ENCODE measurements around the gene TRPV5. TPM values are rescaled to one million over a fixed set of nuclear protein-coding genes. Genes with fewer than 3 reads are reported as not detected.

The TRPV5 gene
- total RNA-seq, 6 donors from 2014 or later, result not detected

DNA sequence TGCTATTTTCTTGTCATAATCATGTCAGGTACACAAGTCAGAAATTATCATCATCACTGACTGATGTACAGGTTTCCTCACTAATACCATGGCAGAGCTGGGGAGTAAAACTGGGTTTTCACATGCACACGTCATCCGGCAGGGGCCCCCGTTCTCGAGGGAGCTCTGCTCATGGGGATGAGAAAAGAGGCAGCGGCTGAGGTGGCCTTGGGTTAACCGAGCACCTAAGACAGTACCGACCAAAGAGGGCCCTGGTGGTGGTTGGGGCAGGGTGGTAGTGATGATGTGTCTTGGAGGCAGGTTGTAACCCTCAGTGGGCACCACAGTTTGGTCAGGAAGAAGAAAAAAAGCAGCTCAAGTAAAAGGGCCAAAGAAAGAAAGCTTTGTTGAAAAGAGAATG, 35.9 kb downstream of the TRPV5 start:
- ATAC-seq (ENCODE audit: low FRiP score in 2 of 2) (peak in 1 of 2 donors; percentile 26), DNase-seq (no peak)
- H3K36me3 ChIP-seq, result no peaks in the 10 kb centered on the region
- H3K4me3 ChIP-seq, result no peak overlapping the region
- H3K27ac ChIP-seq, result no peak overlapping the region
- WGBS, 2 donors, result 89 to 92% methylated on average over 7 of the region's 7 CpGs
- H3K9me3 ChIP-seq, result no peaks in the 10 kb centered on the region
- no peaks in the 10 kb centered on the region for H3K4me1 ChIP-seq
- TF ChIP-seq EP300 (IDR thresholded peaks at IDR 0.05), result no peak
- TF ChIP-seq CTCF (IDR thresholded peaks at IDR 0.05), result no peak
- TF ChIP-seq POLR2AphosphoS5 (IDR thresholded peaks at IDR 0.05), result no peak
- TF ChIP-seq POLR2A (IDR thresholded peaks at IDR 0.05), result no peak
- H3K27me3 ChIP-seq, result no peaks in the 10 kb centered on the region

- H3K4me1 ChIP-seq, result no peaks in the 10 kb centered on the region
- TF ChIP-seq CTCF (IDR thresholded peaks at IDR 0.05) (no peak), EP300 (IDR thresholded peaks at IDR 0.05) (no peak), POLR2A (IDR thresholded peaks at IDR 0.05) (no peak), POLR2AphosphoS5 (IDR thresholded peaks at IDR 0.05) (no peak)
- no peak overlapping the region for H3K27ac ChIP-seq
- DNase-seq (no peak), ATAC-seq (ENCODE audit: low FRiP score in 2 of 2) (no peak)
- H3K4me3 ChIP-seq, result no peak overlapping the region
- no peaks in the 10 kb centered on the region for H3K27me3 ChIP-seq
- 83 to 93% methylated on average over 3 of the region's 3 CpGs for WGBS, 2 donors
- no peaks in the 10 kb centered on the region for H3K9me3 ChIP-seq
- no peaks in the 10 kb centered on the region for H3K36me3 ChIP-seq
These were observed 36.7 kb downstream of the TRPV5 start for GRCh38 chr7:142896741-142897379.

DNA sequence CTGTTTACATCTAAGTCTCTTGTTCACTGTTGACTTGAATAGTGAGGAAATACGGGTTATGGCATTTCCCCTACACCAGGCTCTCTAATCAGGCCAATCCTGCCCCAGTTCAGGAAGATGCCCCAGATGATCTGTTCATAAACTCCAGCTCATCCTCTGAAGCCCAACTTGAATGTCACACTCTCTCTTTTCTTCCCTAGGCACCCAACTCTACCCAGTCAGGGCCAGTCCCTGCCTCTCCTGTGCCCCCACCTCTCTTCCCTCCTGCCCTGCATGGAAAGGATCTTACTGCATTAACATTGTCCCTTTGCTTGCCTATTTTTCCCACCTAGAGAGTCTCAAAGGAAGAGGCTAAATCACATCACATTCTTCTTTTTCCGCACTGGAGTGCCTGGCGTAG, 37.4 kb downstream of the TRPV5 start:
- Histone ChIP-seq H3K36me3 (no peaks in the 10 kb centered on the region), H3K4me1 (no peaks in the 10 kb centered on the region), H3K4me3 (no peak overlapping the region), H3K9me3 (no peaks in the 10 kb centered on the region), H3K27ac (no peak overlapping the region), H3K27me3 (no peaks in the 10 kb centered on the region)
- DNase-seq, result no peak
- no peak for ATAC-seq (ENCODE audit: low FRiP score in 2 of 2)
- 91 to 95% methylated on average over 3 of the region's 3 CpGs for WGBS, 2 donors
- TF ChIP-seq POLR2AphosphoS5 (IDR thresholded peaks at IDR 0.05) (no peak), EP300 (IDR thresholded peaks at IDR 0.05) (no peak), CTCF (IDR thresholded peaks at IDR 0.05) (no peak)

GRCh38 chr7:142894985-142895593, 38.5 kb downstream of the TRPV5 start:
- DNase-seq (no peak), ATAC-seq (ENCODE audit: low FRiP score in 2 of 2) (no peak)
- H3K27ac ChIP-seq, result no peak overlapping the region
- H3K4me3 ChIP-seq, result no peak overlapping the region
- no peaks in the 10 kb centered on the region for H3K4me1 ChIP-seq
- H3K36me3 ChIP-seq, result no peaks in the 10 kb centered on the region
- H3K9me3 ChIP-seq, result no peaks in the 10 kb centered on the region
- H3K27me3 ChIP-seq, result no peaks in the 10 kb centered on the region
- whole genome bisulfite sequencing, 2 donors, result 53 to 54% methylated on average over 6 of the region's 6 CpGs
- TF ChIP-seq EP300 (IDR thresholded peaks at IDR 0.05) (no peak), POLR2A (IDR thresholded peaks at IDR 0.05) (no peak), CTCF (IDR thresholded peaks at IDR 0.05) (no peak), POLR2AphosphoS5 (IDR thresholded peaks at IDR 0.05) (no peak)

Data from upper lobe of left lung (tissue), 6 donors.